Mucosa of gallbladder (tissue), 1 donor: ENCODE results near the gene CAMK2D. TPM values are rescaled to one million over a fixed set of nuclear protein-coding genes. Genes with fewer than 3 reads are reported as not detected.

ENCODE experiments used
- DNase-seq: peaks from one replicate; pipeline ENCODE4 v3.0.0-alpha.2; 2020; ENCODE audit warnings: low spot score
- total RNA-seq: library from RNA; stranded (reverse); gene quantifications from one replicate; pipeline ENCODE4 v1.2.1, GENCODE V29; 2021
- donor health status: DM: no; HTN: no; CAD: no.

The CAMK2D gene
- total RNA-seq, 1 donor from 2014 or later: 61.0 TPM

- no peak for DNase-seq
These were observed 156.6 kb downstream of the CAMK2D start for GRCh38 chr4:113604955-113605354.

GRCh38 chr4:113603911-113604310, 157.6 kb downstream of the CAMK2D start:
- DNase-seq: no peak

GRCh38 chr4:113602646-113603228, 158.8 kb downstream of the CAMK2D start:
- DNase-seq: no peak

- DNase-seq: no peak
These were observed 159.9 kb downstream of the CAMK2D start for GRCh38 chr4:113601636-113602035.

GRCh38 chr4:113596396-113596795, 165.1 kb downstream of the CAMK2D start:
- no peak for DNase-seq

GRCh38 chr4:113594231-113594556, 167.3 kb downstream of the CAMK2D start:
- DNase-seq: no peak

GRCh38 chr4:113593400-113594230, 167.9 kb downstream of the CAMK2D start:
- DNase-seq: no peak

- DNase-seq: no peak
These were observed 169.6 kb downstream of the CAMK2D start for GRCh38 chr4:113591982-113592381.

GRCh38 chr4:113588895-113589668, 172.5 kb downstream of the CAMK2D start:
- DNase-seq: no peak

GRCh38 chr4:113587640-113588275, 173.8 kb downstream of the CAMK2D start:
- DNase-seq: no peak

GRCh38 chr4:113587156-113587555, 174.4 kb downstream of the CAMK2D start:
- no peak for DNase-seq

- DNase-seq: no peak
These were observed 175.5 kb downstream of the CAMK2D start for GRCh38 chr4:113586072-113586471.

GRCh38 chr4:113584407-113585150, 177.0 kb downstream of the CAMK2D start:
- no peak for DNase-seq

GRCh38 chr4:113582737-113583136, 178.8 kb downstream of the CAMK2D start:
- no peak for DNase-seq

- no peak for DNase-seq
These were observed 182.2 kb downstream of the CAMK2D start for GRCh38 chr4:113579360-113579759.

GRCh38 chr4:113576947-113577678, 184.4 kb downstream of the CAMK2D start:
- DNase-seq: no peak

GRCh38 chr4:113575401-113575800, 186.1 kb downstream of the CAMK2D start:
- no peak for DNase-seq

GRCh38 chr4:113574636-113575103, 186.9 kb downstream of the CAMK2D start:
- DNase-seq: no peak

- DNase-seq: no peak
These were observed 188.9 kb downstream of the CAMK2D start for GRCh38 chr4:113572620-113573019.

- no peak for DNase-seq
These were observed 195.3 kb downstream of the CAMK2D start for GRCh38 chr4:113566015-113566795.
